Breast epithelium (tissue), 3 donors: ENCODE results near the gene C19orf38.

Experiments
- CTCF ChIP-seq, 3 donors: fragments of 450-650 bp; IDR thresholded peaks; one replicate each; pipeline ENCODE4 v1.5.1; 2016 to 2017; ENCODE audit warnings: antibody characterized with exemption in 3 of 3, mild to moderate bottlenecking in 3 of 3, moderate library complexity in 3 of 3
- POLR2A ChIP-seq: fragments of 450-650 bp; IDR thresholded peaks from one replicate; pipeline ENCODE4 v1.6.1; 2016; ENCODE audit warnings: antibody characterized with exemption, mild to moderate bottlenecking, moderate library complexity
- POLR2AphosphoS5 ChIP-seq, 3 donors: sonication (generic); formaldehyde crosslinking; IDR thresholded peaks; one replicate each; pipeline ENCODE4 v1.6.1; 2017; ENCODE audit warnings: antibody characterized with exemption in 3 of 3

- no peak for TF ChIP-seq CTCF (IDR thresholded peaks at IDR 0.05)
- TF ChIP-seq POLR2AphosphoS5 (IDR thresholded peaks at IDR 0.05) = no peak
- TF ChIP-seq POLR2A = no peak
These were observed 64.4 kb downstream of the C19orf38 start for GRCh38 chr19:10912619-10913018.
